ENCODE results near the gene GLP1R. TPM values are rescaled to one million over a fixed set of nuclear protein-coding genes. Genes with fewer than 3 reads are reported as not detected.

GLP1R gene
- total and polyA plus RNA-seq, 2 of the 13 experiments (the other 11 are each of a cell fraction or from before 2014, with no cell fraction given), result not detected

- ATAC-seq (no peak), FAIRE-seq (no peak), DNase-seq (ENCODE audit: low spot score) (no peak)
- in situ Hi-C loops (cut with HindIII; ENCODE audit: extremely low pct_ligation_motif_present, low pct_unique_long_range_greater_than_20kb), result loop anchor here (10.0 kb wide), 1 partner anchor 233 kb away; no protein-coding TSS in a partner anchor
- Histone ChIP-seq H3K4me3 (replicated peaks in 1 of 3; ENCODE audit: insufficient read depth in 1 of 3, low read depth in 2 of 3, low read length in 3 of 3) (no peak overlapping the region), H3K27ac (ENCODE audit: extremely low read length, insufficient read depth, low read length) (no peak overlapping the region), H3K9ac (ENCODE audit: insufficient read depth, low read depth, low read length) (no peak overlapping the region), H3K4me1 (ENCODE audit: insufficient read depth, low read length) (no peaks in the 10 kb centered on the region), H3K27me3 (ENCODE audit: control insufficient read depth in 1 of 2, insufficient read depth in 2 of 2, low read length in 2 of 2) (no peaks in the 10 kb centered on the region), H3K36me3 (replicated peaks in 1 of 2; ENCODE audit: control insufficient read depth in 1 of 2, insufficient read depth in 2 of 2, low read length in 2 of 2) (peaks cover 0 to 3% of the 10 kb centered on the region in 2 experiments; a peak in 3 of 5 replicates), H4K20me1 (ENCODE audit: insufficient read depth, low read length) (no peaks in the 10 kb centered on the region), H3K4me2 (ENCODE audit: low read depth, low read length) (no peak overlapping the region), H3K9me3 (ENCODE audit: low read length) (no peaks in the 10 kb centered on the region), H3K79me2 (ENCODE audit: insufficient read depth, low read length) (no peaks in the 10 kb centered on the region), H2AFZ (ENCODE audit: low read length) (no peak overlapping the region)
- ChIA-PET POLR2A (no interaction called here), CTCF (ENCODE audit: low intra/inter-chr PET ratio, low total read pairs) (no interaction called here)
- intact Hi-C loops (cut with micrococcal nuclease; ENCODE audit: unreplicated experiment), result loop anchor here (10.0 kb wide), 2 partner anchors 83 to 133 kb away; no protein-coding TSS in a partner anchor
- WGBS (ENCODE audit: low lambda C conversion rate), result 94% methylated on average over 7 of the region's 7 CpGs
- peak; percentile 37 for TF ChIP-seq HNRNPK (IDR thresholded peaks at IDR 0.05; ENCODE audit: low read depth, low read length, poor library complexity, severe bottlenecking)
- TF ChIP-seq HMG20B (CRISPR knock-in tag; conservative IDR thresholded peaks at IDR 0.05), result no peak
- BruUV-seq (replicated peaks), result no TSS peak
Measured at GRCh38 chr6:39108041-39108839, 59.7 kb downstream of the GLP1R start.

GRCh38 chr6:39111280-39111679, 62.7 kb downstream of the GLP1R start:
- H3K9ac ChIP-seq (ENCODE audit: insufficient read depth, low read depth, low read length), result no peak overlapping the region
- H4K20me1 ChIP-seq (ENCODE audit: insufficient read depth, low read length), result no peaks in the 10 kb centered on the region
- no peaks in the 10 kb centered on the region for H3K79me2 ChIP-seq (ENCODE audit: insufficient read depth, low read length)
- no peak for FAIRE-seq
- no peak overlapping the region for H3K27ac ChIP-seq (ENCODE audit: extremely low read length, insufficient read depth, low read length)
- H2AFZ ChIP-seq (ENCODE audit: low read length), result no peak overlapping the region
- in situ Hi-C loops (cut with HindIII; ENCODE audit: extremely low pct_ligation_motif_present, low pct_unique_long_range_greater_than_20kb) (no loop called here), intact Hi-C loops (cut with micrococcal nuclease; ENCODE audit: unreplicated experiment) (no loop called here)
- no peaks in the 10 kb centered on the region for H3K27me3 ChIP-seq (ENCODE audit: control insufficient read depth in 1 of 2, insufficient read depth in 2 of 2, low read length in 2 of 2)
- peaks cover 0 to 3% of the 10 kb centered on the region in 2 experiments; a peak in 2 of 5 replicates for H3K36me3 ChIP-seq (replicated peaks in 1 of 2; ENCODE audit: control insufficient read depth in 1 of 2, insufficient read depth in 2 of 2, low read length in 2 of 2)
- no peak for DNase-seq (ENCODE audit: low spot score)
- no peak overlapping the region for H3K4me2 ChIP-seq (ENCODE audit: low read depth, low read length)
- ChIA-PET CTCF (ENCODE audit: low intra/inter-chr PET ratio, low total read pairs) (no interaction called here), POLR2A (no interaction called here)
- 87% methylated on average over 5 of the region's 5 CpGs for WGBS (ENCODE audit: low lambda C conversion rate)
- no peaks in the 10 kb centered on the region for H3K9me3 ChIP-seq (ENCODE audit: low read length)
- H3K4me3 ChIP-seq (replicated peaks in 1 of 3; ENCODE audit: insufficient read depth in 1 of 3, low read depth in 2 of 3, low read length in 3 of 3), result no peak overlapping the region
- no TSS peak for BruUV-seq (replicated peaks)
- ATAC-seq, result no peak
- TF ChIP-seq DR1 (CRISPR knock-in tag; IDR thresholded peaks at IDR 0.05) (no peak), SALL2 (CRISPR knock-in tag; IDR thresholded peaks at IDR 0.05) (no peak), MAFK (conservative IDR thresholded peaks at IDR 0.05 in 1 of 2, IDR thresholded peaks at IDR 0.05 in 1 of 2; ENCODE audit: low read length in 2 of 2) (peak in 1 of 2 experiments; percentile 14; a peak in 1 of 4 replicates), ZNF331 (CRISPR knock-in tag; IDR thresholded peaks at IDR 0.05) (no peak)
- H3K4me1 ChIP-seq (ENCODE audit: insufficient read depth, low read length), result peaks cover 24% of the 10 kb centered on the region
